Type B pancreatic cell (in vitro differentiated cells): ENCODE data around the gene SV2B. TPM values are rescaled to one million over a fixed set of nuclear protein-coding genes. Genes with fewer than 3 reads are reported as not detected.

Experiments
- DNase-seq: peaks from one replicate; pipeline ENCODE4 v3.0.0; 2021; ENCODE audit warnings: mixed read lengths; ENCODE audit not compliant: unreplicated experiment; ENCODE audit errors: extremely low spot score
- H3K27ac Mint-ChIP-seq: 2 replicates; pipeline ENCODE4 v1.8.0; 2021; ENCODE audit warnings: mild to moderate bottlenecking, mixed read lengths
- H3K27me3 Mint-ChIP-seq: 2 replicates; pipeline ENCODE4 v1.8.0; 2021; ENCODE audit warnings: mixed read lengths
- H3K36me3 Mint-ChIP-seq: 2 replicates; pipeline ENCODE4 v1.8.0; 2021; ENCODE audit warnings: mixed read lengths
- H3K4me1 Mint-ChIP-seq: one replicate; pipeline ENCODE4 v1.8.0; 2021; ENCODE audit warnings: mixed read lengths; ENCODE audit not compliant: unreplicated experiment
- H3K4me3 Mint-ChIP-seq: 2 replicates; pipeline ENCODE4 v1.8.0; 2021; ENCODE audit warnings: mild to moderate bottlenecking, mixed read lengths
- H3K9me3 Mint-ChIP-seq: 2 replicates; pipeline ENCODE4 v1.8.0; 2021; ENCODE audit warnings: mixed read lengths
- CTCF ChIP-seq: fragments of 200-600 bp; sonication (generic); conservative IDR thresholded peaks from 2 replicates; pipeline ENCODE4 v1.5.0; 2021; ENCODE audit warnings: antibody characterized with exemption, mild to moderate bottlenecking
- total RNA-seq: library from RNA; stranded (reverse); gene quantifications from 2 replicates; pipeline ENCODE4 v1.2.1, GENCODE V29; 2021; ENCODE audit warnings: low replicate concordance

The SV2B gene
- total RNA-seq, 1 donor from 2014 or later = 1.7 TPM

- Mint-ChIP-seq H3K4me1 (no peaks in the 10 kb centered on the region), H3K9me3 (no peaks in the 10 kb centered on the region), H3K36me3 (no peaks in the 10 kb centered on the region), H3K27me3 (peaks cover 44% of the 10 kb centered on the region), H3K4me3 (no peak overlapping the region), H3K27ac (no peak overlapping the region)
- no peak for TF ChIP-seq CTCF
- DNase-seq = no peak
Observed at GRCh38 chr15:91228383-91228782, 128.3 kb downstream of the SV2B start.

GRCh38 chr15:91228890-91229289 is 128.8 kb downstream of the SV2B start:
- H3K27me3 Mint-ChIP-seq = peaks cover 43% of the 10 kb centered on the region
- DNase-seq = no peak
- no peak overlapping the region for H3K4me3 Mint-ChIP-seq
- no peak overlapping the region for H3K27ac Mint-ChIP-seq
- H3K4me1 Mint-ChIP-seq = no peaks in the 10 kb centered on the region
- no peaks in the 10 kb centered on the region for H3K9me3 Mint-ChIP-seq
- TF ChIP-seq CTCF = no peak
- no peaks in the 10 kb centered on the region for H3K36me3 Mint-ChIP-seq

- Mint-ChIP-seq H3K27me3 (peaks cover 47% of the 10 kb centered on the region), H3K4me3 (no peak overlapping the region), H3K27ac (no peak overlapping the region), H3K4me1 (no peaks in the 10 kb centered on the region), H3K36me3 (no peaks in the 10 kb centered on the region), H3K9me3 (no peaks in the 10 kb centered on the region)
- no peak for TF ChIP-seq CTCF
- DNase-seq = no peak
Observed at GRCh38 chr15:91231703-91232102, 131.6 kb downstream of the SV2B start.

DNA sequence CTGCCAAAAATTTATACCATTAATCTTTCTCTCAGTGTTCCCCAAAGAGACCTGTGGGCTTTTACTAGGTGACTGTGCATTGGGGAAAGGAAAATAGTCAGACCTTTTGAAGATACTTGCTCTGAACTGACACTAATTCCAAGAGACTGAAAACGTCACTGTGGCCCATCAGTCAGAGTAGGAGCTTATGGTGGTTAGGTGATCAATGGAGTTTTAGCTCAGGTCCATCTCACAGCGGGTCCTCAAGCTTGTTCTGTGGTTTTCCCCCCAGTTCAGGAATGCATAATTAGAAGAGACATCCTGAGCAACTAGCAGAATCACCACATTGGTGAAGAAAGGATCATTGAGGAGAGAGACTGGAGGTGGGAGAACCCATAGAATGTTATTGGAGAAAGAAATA is 134.7 kb downstream of the SV2B start:
- H3K27me3 Mint-ChIP-seq = peaks cover 38% of the 10 kb centered on the region

GRCh38 chr15:91235376-91235775 is 135.3 kb downstream of the SV2B start:
- H3K27ac Mint-ChIP-seq = no peak overlapping the region
- TF ChIP-seq CTCF = peak; percentile 54
- H3K4me1 Mint-ChIP-seq = no peaks in the 10 kb centered on the region
- H3K9me3 Mint-ChIP-seq = no peaks in the 10 kb centered on the region
- DNase-seq = no peak
- peaks cover 40% of the 10 kb centered on the region for H3K27me3 Mint-ChIP-seq
- H3K36me3 Mint-ChIP-seq = no peaks in the 10 kb centered on the region
- no peak overlapping the region for H3K4me3 Mint-ChIP-seq

More for the DNA sequence above, 134.7 kb downstream of the SV2B start:
- H3K27ac Mint-ChIP-seq = no peak overlapping the region
- no peak for TF ChIP-seq CTCF
- H3K4me1 Mint-ChIP-seq = no peaks in the 10 kb centered on the region
- no peaks in the 10 kb centered on the region for H3K36me3 Mint-ChIP-seq
- no peak for DNase-seq
- H3K9me3 Mint-ChIP-seq = no peaks in the 10 kb centered on the region
- no peak overlapping the region for H3K4me3 Mint-ChIP-seq

DNA sequence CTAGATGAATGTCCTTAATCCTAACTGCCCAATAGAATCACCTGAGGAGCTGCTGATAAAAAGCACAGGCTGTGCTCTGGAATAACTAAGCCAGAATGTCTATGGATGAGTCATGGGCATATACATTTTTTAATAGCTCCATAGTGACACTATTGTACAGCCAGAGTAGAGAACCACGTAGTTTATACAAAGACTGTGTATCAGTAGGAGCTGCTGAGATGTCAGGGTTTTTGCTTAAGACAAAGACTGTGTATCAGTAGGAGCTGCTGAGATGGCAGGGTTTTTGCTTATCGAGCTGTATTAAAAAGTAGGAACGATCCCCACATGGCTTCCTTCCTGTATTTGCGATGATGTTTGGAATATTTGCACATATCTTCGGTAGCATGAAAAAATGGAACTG is 137.4 kb downstream of the SV2B start:
- Mint-ChIP-seq H3K36me3 (no peaks in the 10 kb centered on the region), H3K27me3 (peaks cover 35% of the 10 kb centered on the region), H3K27ac (no peak overlapping the region), H3K4me3 (no peak overlapping the region), H3K4me1 (no peaks in the 10 kb centered on the region), H3K9me3 (no peaks in the 10 kb centered on the region)
- no peak for DNase-seq
- no peak for TF ChIP-seq CTCF
